Psoas muscle (tissue), 7 donors: ENCODE data around the gene TUBAL3. TPM values are rescaled to one million over a fixed set of nuclear protein-coding genes. Genes with fewer than 3 reads are reported as not detected.

Experiments
- polyA plus RNA-seq, 3 donors: library from polyadenylated mRNA; stranded (reverse); fragments of 200-250 nt; gene quantifications; one replicate each; pipeline ENCODE4 v1.2.3, GENCODE V29; 2013
- total RNA-seq, 4 donors: library from RNA; stranded (reverse); fragmentation: NEBNext Ultra II Directional in 2 of 4; extraction: Animal tissue kit (Norgen Biotek cat#: 25700) in 2 of 4; gene quantifications; one replicate each; pipeline versions ENCODE4 v1.2.1 to v1.2.4, GENCODE V29; 2021 to 2023
- donor health status: healthy with polysubstance abuse.
- donor health status: DM: no; HTN: no; CAD: no; lungs with moderate emphysema.
- donor health status: Bipolar disorder and iron deficiency.
- donor health status: healthy.
- donor health status: DM: no; HTN: no; CAD: no.
- donor health status: DM: no; HTN: no; CAD: no.
- donor health status: DM: yes; HTN: yes; CAD: no.

TUBAL3 gene
- total and polyA plus RNA-seq, 7 donors, result 0.06 to 0.23 (median 0.15) TPM; not detected in 2

Other genes with a start within 250 kb of the TUBAL3 start
- gene AKR1C8, start 219.7 kb downstream of the TUBAL3 start, total RNA-seq, result not detected
- gene AKR1C8, start 219.7 kb downstream of the TUBAL3 start, polyA plus RNA-seq, result not detected
- not detected for gene AKR1C4, start 208.0 kb downstream of the TUBAL3 start, total RNA-seq
- not detected for gene AKR1C4, start 208.0 kb downstream of the TUBAL3 start, polyA plus RNA-seq
- not detected for gene UCN3, start 39.9 kb downstream of the TUBAL3 start, total RNA-seq
- gene UCN3, start 39.9 kb downstream of the TUBAL3 start, polyA plus RNA-seq, result not detected
- 10 to 100 TPM; 35.6 to 44.0 (median 42.0) TPM for gene NET1, start 7.7 kb upstream of the TUBAL3 start, total RNA-seq
- gene NET1, start 7.7 kb upstream of the TUBAL3 start, polyA plus RNA-seq, result 10 to 100 TPM; 14.3 to 20.7 (median 18.3) TPM
- gene CALML5, start 94.7 kb upstream of the TUBAL3 start, total RNA-seq, result not detected
- gene CALML5, start 94.7 kb upstream of the TUBAL3 start, polyA plus RNA-seq, result not detected
- not detected for gene CALML3, start 120.1 kb upstream of the TUBAL3 start, total RNA-seq
- under 1 TPM in 1 of 3 donors, not detected in 2; 0.03 TPM for gene CALML3, start 120.1 kb upstream of the TUBAL3 start, polyA plus RNA-seq